GM21390 (cell line): ENCODE data around the gene IMPG2.

Source experiments
- ATAC-seq: cut with Tn5 transposase; IDR thresholded peaks from one replicate; pipeline ENCODE4 v1.9.1; 2021; ENCODE audit not compliant: unreplicated experiment

IMPG2 gene

GRCh38 chr3:101278727-101279126 is 41.6 kb downstream of the IMPG2 start:
- no peak for ATAC-seq

GRCh38 chr3:101273608-101274007 is 46.8 kb downstream of the IMPG2 start:
- ATAC-seq = no peak

- no peak for ATAC-seq
Measured at GRCh38 chr3:101273156-101273555, 47.2 kb downstream of the IMPG2 start.

GRCh38 chr3:101271728-101272127 is 48.6 kb downstream of the IMPG2 start:
- ATAC-seq = no peak

GRCh38 chr3:101270149-101270548 is 50.2 kb downstream of the IMPG2 start:
- no peak for ATAC-seq

GRCh38 chr3:101268971-101269671 is 51.3 kb downstream of the IMPG2 start:
- no peak for ATAC-seq

GRCh38 chr3:101268141-101268540 is 52.2 kb downstream of the IMPG2 start:
- no peak for ATAC-seq

GRCh38 chr3:101266566-101266965 is 53.8 kb downstream of the IMPG2 start:
- ATAC-seq = no peak

GRCh38 chr3:101266071-101266470 is 54.3 kb downstream of the IMPG2 start:
- no peak for ATAC-seq

- ATAC-seq = peak; percentile 73
Measured at GRCh38 chr3:101262393-101263240, 57.8 kb downstream of the IMPG2 start.

- ATAC-seq = no peak
Measured at GRCh38 chr3:101261506-101261905, 58.9 kb downstream of the IMPG2 start.

- ATAC-seq = no peak
Measured at GRCh38 chr3:101259485-101260341, 60.7 kb downstream of the IMPG2 start.

- ATAC-seq = no peak
Measured at GRCh38 chr3:101256511-101256910, 63.9 kb downstream of the IMPG2 start.

GRCh38 chr3:101255441-101255840 is 64.9 kb downstream of the IMPG2 start:
- no peak for ATAC-seq

GRCh38 chr3:101253396-101253795 is 67.0 kb downstream of the IMPG2 start:
- ATAC-seq = no peak

- no peak for ATAC-seq
Measured at GRCh38 chr3:101252945-101253344, 67.4 kb downstream of the IMPG2 start.

- ATAC-seq = no peak
Measured at GRCh38 chr3:101252307-101252706, 68.1 kb downstream of the IMPG2 start.

- ATAC-seq = no peak
Measured at GRCh38 chr3:101251441-101251840, 68.9 kb downstream of the IMPG2 start.

- no peak for ATAC-seq
Measured at GRCh38 chr3:101249522-101249921, 70.9 kb downstream of the IMPG2 start.

GRCh38 chr3:101248736-101249135 is 71.6 kb downstream of the IMPG2 start:
- ATAC-seq = no peak

GRCh38 chr3:101244212-101244575 is 76.2 kb downstream of the IMPG2 start:
- no peak for ATAC-seq
